Inflammatory macrophage treated with lipopolysaccharide for 4 hours (primary cell): ENCODE data around the gene NDUFAF2.
"Not testable (repeated sequence)": the region's sequence is repeated elsewhere in the genome, so short reads cannot be mapped to it uniquely, and the experiment has no call there.

Source experiments
- DNase-seq: peaks from one replicate; pipeline ENCODE4 v3.0.0-alpha.2; 2020

The NDUFAF2 gene

DNA sequence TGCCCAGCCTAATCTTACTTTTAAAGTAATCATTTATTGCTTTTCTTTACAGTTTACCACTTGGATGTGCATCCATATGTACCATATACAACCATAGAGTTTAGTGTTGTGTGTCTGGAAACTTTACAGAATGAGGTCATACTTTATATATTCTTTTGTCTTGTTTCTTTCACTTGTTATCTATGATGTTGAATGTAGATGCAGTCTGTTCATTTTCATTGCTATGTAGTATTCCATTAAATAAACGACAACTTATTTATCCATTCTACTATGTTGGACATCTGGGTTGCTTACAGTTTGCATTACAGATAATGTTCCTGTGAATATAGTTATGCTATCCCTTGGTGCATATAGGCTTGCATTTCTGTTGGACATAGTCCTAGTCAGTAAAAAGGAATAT is 238.5 kb downstream of the NDUFAF2 start:
- DNase-seq, result no peak

DNA sequence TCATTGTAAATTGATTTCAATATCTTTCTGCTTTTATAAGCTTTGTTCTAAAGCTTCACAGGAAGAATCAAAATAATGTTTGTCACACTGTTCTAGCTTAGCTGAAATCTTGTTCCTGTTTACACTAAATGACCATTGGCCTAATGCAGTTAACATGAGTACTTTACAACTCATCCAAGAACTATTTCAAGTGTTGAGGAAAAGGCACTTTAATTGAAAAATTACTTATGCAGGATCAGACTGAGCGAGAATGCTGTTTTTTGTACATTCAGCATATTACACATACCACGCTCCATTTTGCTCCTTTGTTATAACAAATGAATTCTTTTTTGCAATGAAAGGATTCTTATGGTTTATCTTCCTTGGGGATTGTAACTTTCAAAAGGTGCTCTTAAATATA is 239.7 kb downstream of the NDUFAF2 start:
- no peak for DNase-seq

DNA sequence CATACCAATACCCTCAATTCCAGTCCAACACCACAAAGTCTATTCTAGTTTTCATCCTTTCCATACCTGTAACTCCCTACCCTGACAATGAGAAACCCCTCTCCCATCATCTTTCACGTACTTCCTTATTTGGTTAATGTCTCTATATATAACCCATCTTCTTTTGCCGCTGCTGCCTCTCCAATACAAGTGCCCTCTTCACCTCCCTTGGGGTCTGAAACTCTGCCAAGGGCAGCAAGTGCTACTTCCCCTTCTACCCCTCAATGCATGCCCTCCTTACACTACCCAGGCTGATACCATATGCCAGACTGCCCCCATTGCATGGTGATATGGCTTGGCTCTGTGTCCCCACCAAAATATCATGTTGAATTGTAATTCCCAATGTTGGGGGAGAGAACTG is 241.6 kb downstream of the NDUFAF2 start:
- no peak for DNase-seq

DNA sequence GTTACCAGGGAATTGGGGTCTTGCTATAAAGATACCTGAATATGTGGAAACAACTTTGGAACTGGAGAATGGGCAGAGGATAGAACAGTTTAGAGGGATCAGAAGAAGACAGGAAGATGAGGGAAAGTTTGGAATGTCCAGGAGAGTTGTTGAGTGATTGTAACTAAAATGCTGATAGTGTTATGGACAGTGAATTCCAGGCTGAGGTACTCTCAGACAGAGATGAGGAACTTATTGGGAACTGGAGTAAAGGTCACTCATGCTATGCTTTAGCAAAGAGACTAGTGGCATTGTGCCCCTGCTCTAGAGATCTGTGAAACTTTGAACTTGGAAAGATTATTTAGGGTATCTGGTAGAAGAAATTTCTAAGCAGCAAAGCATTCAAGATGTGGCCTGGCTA is 242.3 kb downstream of the NDUFAF2 start:
- not testable (repeated sequence) for DNase-seq

DNA sequence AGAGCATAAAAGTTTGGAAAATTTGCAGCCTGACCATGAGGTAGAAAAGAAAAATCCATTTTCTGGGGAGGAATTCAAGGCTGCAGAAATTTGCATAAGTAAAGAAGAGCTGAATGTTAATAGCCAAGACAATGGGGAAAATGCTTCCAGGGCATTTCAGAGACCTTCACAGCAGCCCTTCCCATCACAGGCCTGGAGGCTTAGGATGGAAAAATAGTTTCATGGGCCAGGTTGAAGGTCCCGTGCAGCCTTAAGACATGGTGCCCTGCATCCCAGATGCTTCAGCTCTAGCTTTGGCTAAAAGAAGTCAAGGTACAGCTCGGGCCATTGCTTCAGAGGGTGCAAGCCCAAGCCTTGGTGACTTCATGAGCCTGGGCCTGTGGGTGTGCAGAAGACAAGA is 242.8 kb downstream of the NDUFAF2 start:
- not testable (repeated sequence) for DNase-seq

DNA sequence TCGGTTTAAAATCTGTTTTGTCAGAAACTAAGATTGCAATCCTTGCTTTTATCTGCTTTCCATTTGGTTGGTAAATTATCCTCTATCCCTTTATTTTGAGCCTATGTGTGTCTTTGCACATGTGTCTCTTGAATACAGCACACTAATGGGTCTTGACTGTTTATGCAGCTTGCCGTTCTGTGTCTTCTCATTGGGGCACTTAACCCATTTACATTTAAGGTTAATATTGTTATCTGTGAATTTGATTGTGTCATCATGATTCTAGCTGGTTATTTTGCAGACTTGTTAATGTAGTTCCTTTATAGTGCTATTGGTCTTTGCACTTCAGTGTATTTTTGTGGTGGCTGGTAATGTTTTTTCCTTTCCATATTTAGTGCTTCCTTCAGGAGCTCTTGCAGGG is 253.6 kb downstream of the NDUFAF2 start:
- no peak for DNase-seq

DNA sequence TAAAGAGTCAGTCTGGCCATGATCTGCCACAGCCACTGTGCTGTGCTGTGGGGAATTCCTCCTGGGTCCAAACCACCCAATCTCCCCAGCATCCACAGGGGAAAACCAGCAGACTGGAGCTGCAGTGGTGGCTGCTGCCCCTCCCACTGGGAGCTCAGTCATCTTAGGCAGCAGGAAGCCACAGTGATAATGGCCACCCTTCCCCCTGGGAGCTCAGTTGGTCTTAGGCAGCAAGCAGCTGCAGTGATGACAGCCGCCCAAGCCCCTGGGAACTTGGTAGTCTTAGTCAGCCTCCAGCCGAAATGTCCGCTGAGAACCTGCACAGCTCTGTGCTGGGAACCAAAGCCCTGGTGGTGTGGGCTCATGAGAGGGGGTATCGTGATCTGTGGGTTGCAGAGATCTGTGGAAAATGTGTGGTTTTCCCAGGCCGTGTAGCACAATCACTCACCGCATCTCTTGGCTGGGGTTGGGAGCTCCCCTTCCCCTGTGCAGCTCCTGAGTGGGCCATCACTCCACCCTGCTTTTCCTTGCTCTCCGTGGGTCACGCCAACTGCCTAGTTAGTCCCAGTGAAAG is 255.7 kb downstream of the NDUFAF2 start:
- no peak for DNase-seq

DNA sequence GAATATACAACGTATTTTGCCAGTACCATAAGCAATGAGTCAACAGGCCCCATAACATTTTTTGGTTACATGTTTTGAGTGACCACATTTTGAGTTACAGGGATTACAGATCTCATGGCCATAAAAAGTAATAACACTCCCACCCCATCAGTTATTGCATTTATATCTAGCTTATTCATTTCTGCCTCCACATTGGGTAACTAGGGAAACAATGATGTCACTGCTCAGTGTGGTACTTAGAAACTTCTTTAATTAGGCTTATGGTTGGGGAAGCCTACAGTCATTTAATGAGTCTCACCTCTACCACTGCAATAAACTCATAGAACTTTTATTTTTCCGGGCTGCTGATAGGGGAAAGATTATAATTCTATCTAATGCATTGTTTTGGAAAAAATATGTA is 257.2 kb downstream of the NDUFAF2 start:
- peak; percentile 8 for DNase-seq
